IMR-90 (cell line): ENCODE data around the gene DBN1.

Experiments
- BHLHE40 ChIP-seq: fragments of 150-350 bp; IDR thresholded peaks from 2 replicates; pipeline ENCODE4 v1.6.1; 2016; ENCODE audit warnings: mild to moderate bottlenecking, low read depth, low read length
- CEBPB ChIP-seq: IDR thresholded peaks from 2 replicates; pipeline ENCODE4 v1.6.1; 2012; ENCODE audit warnings: low read depth, low read length, improper control_type of control experiment
- CHD1 ChIP-seq: IDR thresholded peaks from 2 replicates; pipeline ENCODE4 v1.6.1; 2012; ENCODE audit warnings: low read depth, low read length, improper control_type of control experiment
- MAZ ChIP-seq: IDR thresholded peaks from 2 replicates; pipeline ENCODE4 v1.6.1; 2012; ENCODE audit warnings: low read depth, mild to moderate bottlenecking, low read length, improper control_type of control experiment, moderate library complexity, borderline replicate concordance
- MXI1 ChIP-seq: IDR thresholded peaks from 2 replicates; pipeline ENCODE4 v1.6.1; 2012; ENCODE audit warnings: low read depth, mild to moderate bottlenecking, low read length, moderate library complexity, borderline replicate concordance
- POLR2A ChIP-seq: IDR thresholded peaks from 2 replicates; pipeline ENCODE4 v1.6.1; 2012; ENCODE audit warnings: mild to moderate bottlenecking, low read depth, low read length
- RAD21 ChIP-seq: IDR thresholded peaks from 2 replicates; pipeline ENCODE4 v1.6.1; 2012; ENCODE audit warnings: low read length, improper control_type of control experiment
- RCOR1 ChIP-seq: IDR thresholded peaks from 2 replicates; pipeline ENCODE4 v1.6.1; 2012; ENCODE audit warnings: mild to moderate bottlenecking, low read length, improper control_type of control experiment; ENCODE audit not compliant: insufficient replicate concordance
- RFX5 ChIP-seq: IDR thresholded peaks from 2 replicates; pipeline ENCODE4 v1.8.0; 2012; ENCODE audit warnings: low read depth, mild to moderate bottlenecking, low read length, moderate library complexity
- SMC3 ChIP-seq: fragments of 150-350 bp; IDR thresholded peaks from 2 replicates; pipeline ENCODE4 v1.6.1; 2016; ENCODE audit warnings: low read depth, mild to moderate bottlenecking, antibody characterized with exemption, low read length, moderate library complexity
- TF ChIP-seq, protein P1 (sequence below): conservative IDR thresholded peaks from 2 replicates; pipeline ENCODE4 v1.5.1; 2012; ENCODE audit warnings: mild to moderate bottlenecking, low read depth, low read length, improper control_type of control experiment
- TF ChIP-seq, protein P2 (sequence below): fragments of 150-350 bp; IDR thresholded peaks from 2 replicates; pipeline ENCODE4 v1.6.1; 2017; ENCODE audit warnings: mild to moderate bottlenecking, antibody characterized with exemption, low read length, low read depth

DNA sequence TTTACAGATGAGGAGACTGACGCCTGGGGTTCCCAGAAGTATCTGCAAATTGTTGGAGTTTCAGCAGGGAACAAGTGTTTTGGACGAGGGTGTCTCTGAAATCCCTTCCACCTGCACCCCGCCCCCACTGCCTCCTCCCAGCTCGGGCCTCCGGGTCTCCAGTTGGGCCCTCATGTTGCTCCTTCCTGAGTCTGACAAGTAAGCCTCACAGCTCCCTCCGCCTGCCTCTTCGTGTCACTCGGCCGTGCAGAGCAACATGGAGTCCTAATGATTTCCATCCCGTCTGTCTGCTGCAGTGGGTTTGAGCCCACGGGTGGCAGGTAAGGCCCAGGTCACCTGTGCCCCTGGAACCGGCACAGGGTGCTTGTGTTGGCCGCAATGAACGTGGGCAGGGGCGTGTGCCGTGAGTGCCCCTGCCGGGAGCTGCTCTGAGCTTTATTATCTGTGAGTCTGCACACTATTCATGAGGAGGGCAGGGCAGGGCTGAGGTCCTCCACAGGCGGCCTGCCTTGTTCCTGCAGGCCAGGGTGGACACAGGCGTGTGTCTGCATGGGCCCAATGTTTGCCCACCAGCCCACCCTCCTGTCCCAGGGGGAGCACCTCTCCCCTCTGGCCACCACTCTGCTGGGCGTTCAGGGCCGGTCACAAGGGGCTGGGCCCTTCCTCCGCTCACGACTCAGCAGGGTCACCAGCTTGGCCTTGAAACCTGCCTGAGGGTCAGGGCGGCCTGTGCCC is 30.1 kb upstream of the DBN1 start:
- TF ChIP-seq, protein P1, sequence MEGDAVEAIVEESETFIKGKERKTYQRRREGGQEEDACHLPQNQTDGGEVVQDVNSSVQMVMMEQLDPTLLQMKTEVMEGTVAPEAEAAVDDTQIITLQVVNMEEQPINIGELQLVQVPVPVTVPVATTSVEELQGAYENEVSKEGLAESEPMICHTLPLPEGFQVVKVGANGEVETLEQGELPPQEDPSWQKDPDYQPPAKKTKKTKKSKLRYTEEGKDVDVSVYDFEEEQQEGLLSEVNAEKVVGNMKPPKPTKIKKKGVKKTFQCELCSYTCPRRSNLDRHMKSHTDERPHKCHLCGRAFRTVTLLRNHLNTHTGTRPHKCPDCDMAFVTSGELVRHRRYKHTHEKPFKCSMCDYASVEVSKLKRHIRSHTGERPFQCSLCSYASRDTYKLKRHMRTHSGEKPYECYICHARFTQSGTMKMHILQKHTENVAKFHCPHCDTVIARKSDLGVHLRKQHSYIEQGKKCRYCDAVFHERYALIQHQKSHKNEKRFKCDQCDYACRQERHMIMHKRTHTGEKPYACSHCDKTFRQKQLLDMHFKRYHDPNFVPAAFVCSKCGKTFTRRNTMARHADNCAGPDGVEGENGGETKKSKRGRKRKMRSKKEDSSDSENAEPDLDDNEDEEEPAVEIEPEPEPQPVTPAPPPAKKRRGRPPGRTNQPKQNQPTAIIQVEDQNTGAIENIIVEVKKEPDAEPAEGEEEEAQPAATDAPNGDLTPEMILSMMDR, result no peak
- TF ChIP-seq RFX5, result no peak
- no peak for TF ChIP-seq POLR2A
- TF ChIP-seq, protein P2, sequence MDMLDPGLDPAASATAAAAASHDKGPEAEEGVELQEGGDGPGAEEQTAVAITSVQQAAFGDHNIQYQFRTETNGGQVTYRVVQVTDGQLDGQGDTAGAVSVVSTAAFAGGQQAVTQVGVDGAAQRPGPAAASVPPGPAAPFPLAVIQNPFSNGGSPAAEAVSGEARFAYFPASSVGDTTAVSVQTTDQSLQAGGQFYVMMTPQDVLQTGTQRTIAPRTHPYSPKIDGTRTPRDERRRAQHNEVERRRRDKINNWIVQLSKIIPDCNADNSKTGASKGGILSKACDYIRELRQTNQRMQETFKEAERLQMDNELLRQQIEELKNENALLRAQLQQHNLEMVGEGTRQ, result no peak
- TF ChIP-seq RCOR1, result no peak
- no peak for TF ChIP-seq SMC3
- no peak for TF ChIP-seq RAD21
- no peak for TF ChIP-seq BHLHE40
- TF ChIP-seq MXI1, result no peak
- no peak for TF ChIP-seq CHD1
- no peak for TF ChIP-seq CEBPB
- no peak for TF ChIP-seq MAZ
